ENCODE measurements around the gene SRCAP. TPM values are rescaled to one million over a fixed set of nuclear protein-coding genes. Genes with fewer than 3 reads are reported as not detected.

The SRCAP gene
- total and polyA plus RNA-seq, 11 donors = 22.9 to 51.2 (median 39.7) TPM

- no peaks in the 10 kb centered on the region for H3K27me3 ChIP-seq
- no peak overlapping the region for H3K4me3 ChIP-seq
- H3K27ac ChIP-seq = no peak overlapping the region
- intact Hi-C loops (cut with DNase I) = no loop called here
- no peak for TF ChIP-seq POLR2A (IDR thresholded peaks at IDR 0.05)
- TF ChIP-seq, protein P1, sequence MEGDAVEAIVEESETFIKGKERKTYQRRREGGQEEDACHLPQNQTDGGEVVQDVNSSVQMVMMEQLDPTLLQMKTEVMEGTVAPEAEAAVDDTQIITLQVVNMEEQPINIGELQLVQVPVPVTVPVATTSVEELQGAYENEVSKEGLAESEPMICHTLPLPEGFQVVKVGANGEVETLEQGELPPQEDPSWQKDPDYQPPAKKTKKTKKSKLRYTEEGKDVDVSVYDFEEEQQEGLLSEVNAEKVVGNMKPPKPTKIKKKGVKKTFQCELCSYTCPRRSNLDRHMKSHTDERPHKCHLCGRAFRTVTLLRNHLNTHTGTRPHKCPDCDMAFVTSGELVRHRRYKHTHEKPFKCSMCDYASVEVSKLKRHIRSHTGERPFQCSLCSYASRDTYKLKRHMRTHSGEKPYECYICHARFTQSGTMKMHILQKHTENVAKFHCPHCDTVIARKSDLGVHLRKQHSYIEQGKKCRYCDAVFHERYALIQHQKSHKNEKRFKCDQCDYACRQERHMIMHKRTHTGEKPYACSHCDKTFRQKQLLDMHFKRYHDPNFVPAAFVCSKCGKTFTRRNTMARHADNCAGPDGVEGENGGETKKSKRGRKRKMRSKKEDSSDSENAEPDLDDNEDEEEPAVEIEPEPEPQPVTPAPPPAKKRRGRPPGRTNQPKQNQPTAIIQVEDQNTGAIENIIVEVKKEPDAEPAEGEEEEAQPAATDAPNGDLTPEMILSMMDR (IDR thresholded peaks at IDR 0.05) = no peak
- H3K4me1 ChIP-seq = peaks cover 0 to 26% (median 0%) of the 10 kb centered on the region in 12 donors
- peaks cover 4 to 100% (median 99%) of the 10 kb centered on the region in 9 donors for H3K36me3 ChIP-seq
- ATAC-seq (no peak), DNase-seq (no peak)
- 96 to 100% (median 97%) methylated on average over 1 of the region's 1 CpG for WGBS, 4 donors
- no peaks in the 10 kb centered on the region for H3K9me3 ChIP-seq
Observed at GRCh38 chr16:30721606-30722005, 22.6 kb downstream of the SRCAP start.

- peak in 1 of 4 donors; percentile 8 for ATAC-seq
- Histone ChIP-seq H3K9me3 (no peaks in the 10 kb centered on the region), H3K27ac (no peak overlapping the region), H3K4me1 (peaks cover 0 to 19% (median 0%) of the 10 kb centered on the region in 12 donors), H3K4me3 (no peak overlapping the region), H3K27me3 (no peaks in the 10 kb centered on the region), H3K36me3 (peaks cover 4 to 100% (median 97%) of the 10 kb centered on the region in 9 donors)
- 67 to 74% (median 71%) methylated on average over 6 of the region's 6 CpGs for WGBS, 4 donors
- TF ChIP-seq, protein P1 (IDR thresholded peaks at IDR 0.05) = peak in 3 of 12 donors; percentile 7 to 21 (median 17)
- TF ChIP-seq POLR2A (IDR thresholded peaks at IDR 0.05) = no peak
- intact Hi-C loops (cut with DNase I) = no loop called here
- DNase-seq = no peak
Observed at GRCh38 chr16:30722443-30722842, 23.5 kb downstream of the SRCAP start.

DNA sequence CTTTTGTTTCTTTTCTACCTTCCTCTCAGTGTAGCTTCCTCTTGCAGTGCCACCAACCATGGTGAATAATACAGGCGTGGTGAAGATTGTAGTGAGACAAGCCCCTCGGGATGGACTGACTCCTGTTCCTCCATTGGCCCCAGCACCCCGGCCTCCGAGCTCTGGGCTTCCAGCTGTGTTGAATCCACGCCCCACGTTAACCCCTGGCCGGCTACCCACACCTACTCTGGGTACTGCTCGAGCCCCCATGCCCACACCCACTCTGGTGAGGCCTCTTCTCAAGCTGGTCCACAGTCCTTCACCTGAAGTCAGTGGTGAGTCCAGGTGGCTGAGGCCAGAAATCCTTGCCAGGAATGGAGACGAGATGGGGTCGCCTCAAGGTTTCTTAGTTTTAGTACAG lies 23.9 kb downstream of the SRCAP start:
- Histone ChIP-seq H3K4me3 (no peak overlapping the region), H3K27me3 (no peaks in the 10 kb centered on the region), H3K9me3 (no peaks in the 10 kb centered on the region), H3K4me1 (peaks cover 0 to 22% (median 0%) of the 10 kb centered on the region in 12 donors), H3K36me3 (peaks cover 4 to 100% (median 97%) of the 10 kb centered on the region in 9 donors), H3K27ac (no peak overlapping the region)
- intact Hi-C loops (cut with DNase I) = no loop called here
- 83 to 94% (median 89%) methylated on average over 10 of the region's 10 CpGs for WGBS, 4 donors
- no peak for TF ChIP-seq POLR2A (IDR thresholded peaks at IDR 0.05)
- TF ChIP-seq, protein P1 (IDR thresholded peaks at IDR 0.05) = no peak
- ATAC-seq = no peak
- DNase-seq = no peak

GRCh38 chr16:30723725-30724355 lies 24.9 kb downstream of the SRCAP start:
- no peaks in the 10 kb centered on the region for H3K27me3 ChIP-seq
- no peak overlapping the region for H3K4me3 ChIP-seq
- H3K9me3 ChIP-seq = no peaks in the 10 kb centered on the region
- H3K4me1 ChIP-seq = peaks cover 0 to 32% (median 0%) of the 10 kb centered on the region in 12 donors
- intact Hi-C loops (cut with DNase I) = loop anchor here in 1 of 10 donors (2.0 kb wide), 1 partner anchor 19 kb away; no protein-coding TSS in a partner anchor
- DNase-seq = no peak
- 85 to 89% (median 88%) methylated on average over 12 of the region's 12 CpGs for WGBS, 4 donors
- TF ChIP-seq, protein P1 (IDR thresholded peaks at IDR 0.05) = no peak
- no peak for TF ChIP-seq POLR2A (IDR thresholded peaks at IDR 0.05)
- peak overlapping the region in 2 of 12 donors; percentile 9 to 11 for H3K27ac ChIP-seq
- peaks cover 2 to 100% (median 89%) of the 10 kb centered on the region in 9 donors for H3K36me3 ChIP-seq
- peak in 2 of 4 donors; percentile 4 to 6 for ATAC-seq
